Body of pancreas (tissue), 4 donors: ENCODE data around the gene SELENOM. TPM values are rescaled to one million over a fixed set of nuclear protein-coding genes. Genes with fewer than 3 reads are reported as not detected.

Experiments used
- ATAC-seq: fragments of 150-250 bp; one replicate; pipeline ENCODE4 v1.9.1; 2016
- DNase-seq, 4 donors: peaks; one replicate each; pipeline ENCODE4 v3.0.0-alpha.2; 2019
- H3K27ac ChIP-seq, 4 donors: fragments of 200-600 bp; sonication (generic); 1 replicate in 3 of 4; 2 replicates in 1 of 4; pipeline versions ENCODE4 v1.5.1 to v1.6.1; 2016 to 2019; ENCODE audit warnings: mild to moderate bottlenecking in 1 of 4, mixed read lengths in 1 of 4, moderate library complexity in 1 of 4
- H3K27me3 ChIP-seq, 2 donors: fragments of 200-600 bp; sonication (generic); one replicate each; pipeline ENCODE4 v1.6.0; 2016; ENCODE audit warnings: mild to moderate bottlenecking in 1 of 2
- H3K36me3 ChIP-seq, 2 donors: fragments of 200-600 bp; sonication (generic); replicated peaks in 1 of 2; 2 replicates each; pipeline ENCODE4 v1.5.1; 2016; ENCODE audit warnings: low read depth in 2 of 2; ENCODE audit not compliant: insufficient read depth in 1 of 2
- H3K4me1 ChIP-seq: fragments of 200-600 bp; sonication (generic); one replicate; pipeline ENCODE4 v1.6.0; 2016
- H3K4me3 ChIP-seq, 2 donors: fragments of 200-600 bp; sonication (generic); 1 replicate in 1 of 2; 2 replicates in 1 of 2; pipeline ENCODE4 v1.5.1; 2016 to 2019
- H3K9me3 ChIP-seq, 3 donors: fragments of 200-600 bp; sonication (generic); 1 replicate in 2 of 3; 2 replicates in 1 of 3; pipeline ENCODE4 v1.5.1; 2016
- POLR2A ChIP-seq, 3 donors: fragments of 450-650 bp; IDR thresholded peaks; one replicate each; pipeline ENCODE4 v1.6.1; 2016; ENCODE audit warnings: antibody characterized with exemption in 3 of 3, mild to moderate bottlenecking in 2 of 3
- WGBS, 2 donors: methylation state at CpG; one replicate each; pipeline ENCODE4 v1.1.5; 2017; 5-methylcytosine and 5-hydroxymethylcytosine counted together
- intact Hi-C: fragments of 100-400 bp; cut with DNase I; formaldehyde crosslinking; loops from one replicate; pipeline ENCODE4 v1.15.1; 2023
- total RNA-seq, 2 donors: library from RNA; depleted of rRNA; stranded (reverse); fragments of >200 nt; gene quantifications; one replicate each; pipeline ENCODE4 v1.1.0, GENCODE V29; 2016
- TF ChIP-seq, protein P1 (sequence below), 7 experiments: fragments of 450-650 bp in 4 of 7; fragments of 200-600 bp in 3 of 7; sonication (generic) in 3 of 7; IDR thresholded peaks; one replicate each; pipeline ENCODE4 v1.5.1; 2016 to 2019; ENCODE audit warnings: antibody characterized with exemption in 7 of 7

Gene SELENOM
- total RNA-seq, 2 donors from 2014 or later = 127 to 198 TPM

GRCh38 chr22:31124290-31124689 lies 16.9 kb upstream of the SELENOM start:
- ATAC-seq = no peak
- Histone ChIP-seq H3K9me3 (no peaks in the 10 kb centered on the region), H3K4me1 (peaks cover 28% of the 10 kb centered on the region), H3K27me3 (no peaks in the 10 kb centered on the region), H3K4me3 (no peak overlapping the region), H3K27ac (no peak overlapping the region), H3K36me3 (no peaks in the 10 kb centered on the region)
- 68 to 69% methylated on average over 3 of the region's 3 CpGs for whole genome bisulfite sequencing, 2 donors
- intact Hi-C loops = no loop called here
- DNase-seq = no peak
- TF ChIP-seq, protein P1, sequence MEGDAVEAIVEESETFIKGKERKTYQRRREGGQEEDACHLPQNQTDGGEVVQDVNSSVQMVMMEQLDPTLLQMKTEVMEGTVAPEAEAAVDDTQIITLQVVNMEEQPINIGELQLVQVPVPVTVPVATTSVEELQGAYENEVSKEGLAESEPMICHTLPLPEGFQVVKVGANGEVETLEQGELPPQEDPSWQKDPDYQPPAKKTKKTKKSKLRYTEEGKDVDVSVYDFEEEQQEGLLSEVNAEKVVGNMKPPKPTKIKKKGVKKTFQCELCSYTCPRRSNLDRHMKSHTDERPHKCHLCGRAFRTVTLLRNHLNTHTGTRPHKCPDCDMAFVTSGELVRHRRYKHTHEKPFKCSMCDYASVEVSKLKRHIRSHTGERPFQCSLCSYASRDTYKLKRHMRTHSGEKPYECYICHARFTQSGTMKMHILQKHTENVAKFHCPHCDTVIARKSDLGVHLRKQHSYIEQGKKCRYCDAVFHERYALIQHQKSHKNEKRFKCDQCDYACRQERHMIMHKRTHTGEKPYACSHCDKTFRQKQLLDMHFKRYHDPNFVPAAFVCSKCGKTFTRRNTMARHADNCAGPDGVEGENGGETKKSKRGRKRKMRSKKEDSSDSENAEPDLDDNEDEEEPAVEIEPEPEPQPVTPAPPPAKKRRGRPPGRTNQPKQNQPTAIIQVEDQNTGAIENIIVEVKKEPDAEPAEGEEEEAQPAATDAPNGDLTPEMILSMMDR (IDR thresholded peaks at IDR 0.05) = no peak
- no peak for TF ChIP-seq POLR2A (IDR thresholded peaks at IDR 0.05)

GRCh38 chr22:31123292-31123602 lies 15.9 kb upstream of the SELENOM start:
- peaks cover 33% of the 10 kb centered on the region for H3K4me1 ChIP-seq
- DNase-seq (no peak), ATAC-seq (peak; percentile 20)
- intact Hi-C loops = no loop called here
- peak overlapping the region; percentile 44 to 46 for H3K4me3 ChIP-seq
- peak overlapping the region; percentile 57 to 78 (median 68) for H3K27ac ChIP-seq
- WGBS, 2 donors = 17 to 37% methylated on average over 3 to 4 of the region's 4 CpGs
- no peaks in the 10 kb centered on the region for H3K9me3 ChIP-seq
- H3K36me3 ChIP-seq = no peaks in the 10 kb centered on the region
- TF ChIP-seq POLR2A (IDR thresholded peaks at IDR 0.05) = no peak
- TF ChIP-seq, protein P1 (IDR thresholded peaks at IDR 0.05) = no peak
- H3K27me3 ChIP-seq = no peaks in the 10 kb centered on the region

- 12 to 14% methylated on average over 3 to 9 of the region's 10 CpGs for WGBS, 2 donors
- TF ChIP-seq, protein P1 (IDR thresholded peaks at IDR 0.05) = no peak
- TF ChIP-seq POLR2A (IDR thresholded peaks at IDR 0.05) = peak in 2 of 3 donors; percentile 59 to 65
- intact Hi-C loops = no loop called here
- peak; percentile 76 to 84 (median 80) for DNase-seq
- Histone ChIP-seq H3K9me3 (no peaks in the 10 kb centered on the region), H3K27ac (peak within 1 kb of the TSS; percentile 57 to 78 (median 68)), H3K27me3 (no peaks in the 10 kb centered on the region), H3K36me3 (no peaks in the 10 kb centered on the region), H3K4me3 (peak within 1 kb of the TSS; percentile 44 to 46), H3K4me1 (peaks cover 33% of the 10 kb centered on the region)
- peak; percentile 93 for ATAC-seq
Observed at GRCh38 chr22:31122532-31123291, 15.3 kb upstream of the SELENOM start, which contains the start of gene INPP5J. Gene INPP5J (plus strand): TSS chr22:31122966. CDS start chr22:31123015, 49 bp downstream.

DNA sequence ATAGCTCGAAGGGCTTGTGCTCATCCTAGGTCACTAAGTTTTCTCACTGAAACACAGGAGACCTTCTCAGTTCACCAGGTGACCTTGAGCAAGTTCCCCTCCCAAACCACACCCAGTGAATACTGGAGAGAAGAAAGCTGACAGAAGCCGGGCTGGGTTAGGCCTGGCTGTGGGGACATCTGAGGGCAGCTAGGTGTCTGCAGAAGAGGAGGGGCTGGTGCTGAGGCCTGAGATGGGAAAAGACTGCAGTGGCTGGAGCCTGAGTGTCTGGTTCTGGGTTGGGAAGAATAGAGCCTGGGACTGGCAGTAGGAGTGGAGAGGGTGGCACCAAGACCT lies 14.8 kb upstream of the SELENOM start:
- Histone ChIP-seq H3K36me3 (no peaks in the 10 kb centered on the region), H3K4me3 (no peak overlapping the region), H3K4me1 (peaks cover 33% of the 10 kb centered on the region), H3K27ac (peak overlapping the region; percentile 57 to 78 (median 68)), H3K9me3 (no peaks in the 10 kb centered on the region), H3K27me3 (no peaks in the 10 kb centered on the region)
- DNase-seq (no peak), ATAC-seq (peak; percentile 12)
- intact Hi-C loops = no loop called here
- TF ChIP-seq POLR2A (IDR thresholded peaks at IDR 0.05) = no peak
- TF ChIP-seq, protein P1 (IDR thresholded peaks at IDR 0.05) = no peak
- WGBS, 2 donors = 57 to 66% methylated on average over 2 of the region's 2 CpGs

- TF ChIP-seq POLR2A (IDR thresholded peaks at IDR 0.05) = no peak
- TF ChIP-seq, protein P1 (IDR thresholded peaks at IDR 0.05) = no peak
- H3K4me1 ChIP-seq = peaks cover 33% of the 10 kb centered on the region
- H3K36me3 ChIP-seq = no peaks in the 10 kb centered on the region
- intact Hi-C loops = no loop called here
- H3K27me3 ChIP-seq = no peaks in the 10 kb centered on the region
- no peak for DNase-seq
- no peak overlapping the region for H3K4me3 ChIP-seq
- ATAC-seq = no peak
- no peak overlapping the region for H3K27ac ChIP-seq
- H3K9me3 ChIP-seq = no peaks in the 10 kb centered on the region
- 95 to 96% methylated on average over 4 of the region's 4 CpGs for WGBS, 2 donors
Observed at GRCh38 chr22:31121403-31121802, 14.0 kb upstream of the SELENOM start.
